ENCODE measurements around the gene LRRN2.

LRRN2 gene

GRCh38 chr1:204683284-204684205, 2.0 kb downstream of the LRRN2 start:
- in situ Hi-C loops (cut with HindIII; ENCODE audit: low sequenced_read_pairs), result no loop called here
- TF ChIP-seq CTCF (IDR thresholded peaks at IDR 0.05; ENCODE audit: low read depth, low read length), result no peak
- no peak for DNase-seq (ENCODE audit: low read depth, low spot score)
- no peak overlapping the region for H3K4me3 ChIP-seq (ENCODE audit: low read depth, low read length)

DNA sequence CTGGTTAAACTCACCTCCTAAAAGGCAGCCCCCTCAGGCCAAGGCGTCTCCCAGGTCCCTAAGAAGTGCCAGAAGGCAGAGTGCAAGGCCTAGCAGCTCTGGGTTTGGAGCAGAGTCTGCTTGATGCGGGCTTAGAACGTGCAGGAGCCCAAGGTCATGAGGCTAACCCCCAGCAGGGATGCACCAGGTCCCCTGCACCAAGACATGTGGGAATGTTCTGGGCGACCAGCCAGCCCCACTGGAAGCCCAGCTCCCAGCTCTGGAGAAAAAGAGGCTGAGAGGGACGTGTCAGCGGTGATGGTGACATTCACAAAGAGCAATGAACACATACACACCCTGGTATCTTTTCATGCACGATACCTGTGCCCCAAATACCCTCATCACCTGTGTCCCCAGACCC, 5.1 kb downstream of the LRRN2 start:
- no peak for TF ChIP-seq CTCF (IDR thresholded peaks at IDR 0.05; ENCODE audit: low read depth, low read length)
- H3K4me3 ChIP-seq (ENCODE audit: low read depth, low read length), result no peak overlapping the region

GRCh38 chr1:204680051-204680450, 5.5 kb downstream of the LRRN2 start:
- in situ Hi-C loops (cut with HindIII; ENCODE audit: low sequenced_read_pairs), result no loop called here
- TF ChIP-seq CTCF (IDR thresholded peaks at IDR 0.05; ENCODE audit: low read depth, low read length), result no peak
- DNase-seq (ENCODE audit: low read depth, low spot score), result no peak
- no peak overlapping the region for H3K4me3 ChIP-seq (ENCODE audit: low read depth, low read length)

More for the DNA sequence above, 5.1 kb downstream of the LRRN2 start:
- no peak for DNase-seq (ENCODE audit: low read depth, low spot score)
- in situ Hi-C loops (cut with HindIII; ENCODE audit: low sequenced_read_pairs), result no loop called here

DNA sequence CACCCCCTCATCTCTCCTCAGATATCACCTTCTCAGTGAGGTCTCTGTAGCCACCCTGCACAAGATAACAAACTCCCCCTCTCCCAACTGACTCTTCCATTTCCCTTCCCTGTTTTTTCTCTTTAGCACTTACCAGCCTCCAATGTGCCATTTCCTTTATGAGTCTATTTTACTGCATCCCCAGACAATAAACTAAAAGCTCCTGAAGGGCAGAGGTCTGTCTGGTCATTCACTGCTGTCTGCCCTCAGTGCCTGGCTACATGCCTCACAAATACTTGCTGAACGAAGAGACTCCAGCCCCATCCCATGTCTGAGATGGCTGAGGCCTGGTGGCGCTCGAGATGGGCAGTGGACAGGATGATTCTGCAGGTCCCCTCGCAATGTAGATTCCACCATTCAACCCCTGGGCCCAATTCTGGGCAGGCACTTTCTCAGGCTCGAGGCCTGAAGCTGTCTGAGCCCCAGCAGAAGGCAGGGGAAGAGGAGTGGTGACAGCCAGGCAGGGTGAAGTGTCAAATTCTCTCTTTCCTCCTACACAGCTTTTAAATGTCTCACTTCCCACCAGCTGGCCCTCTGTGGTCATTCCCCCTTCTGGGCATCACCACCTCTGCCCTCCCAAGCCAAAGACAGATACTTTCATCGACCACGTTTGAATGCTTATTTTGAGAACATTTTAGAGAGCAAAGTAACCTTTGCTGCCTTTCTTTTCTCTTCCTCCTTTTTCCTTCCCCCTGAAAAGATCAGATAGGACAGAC, 6.6 kb downstream of the LRRN2 start:
- in situ Hi-C loops (cut with HindIII; ENCODE audit: low sequenced_read_pairs), result no loop called here

DNA sequence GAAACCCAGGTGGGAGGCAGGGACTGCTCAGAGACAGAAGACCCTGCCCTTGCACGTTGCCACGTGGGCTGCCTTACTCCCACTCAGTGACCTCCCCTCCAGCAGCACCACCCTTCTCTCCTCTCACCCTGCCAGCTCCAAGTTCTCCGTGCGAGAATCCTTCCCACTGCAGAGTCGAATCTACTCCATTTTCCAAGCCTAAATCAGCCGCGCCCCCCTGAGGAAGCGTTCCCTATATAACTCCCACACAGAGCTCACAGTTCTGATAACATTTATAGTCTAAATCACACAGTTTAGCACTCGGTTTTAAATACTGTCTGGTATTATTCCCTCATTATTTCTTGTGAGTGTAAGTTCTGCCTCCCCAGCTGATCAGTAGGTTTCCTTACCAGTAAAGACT, 7.7 kb downstream of the LRRN2 start:
- no peak for DNase-seq (ENCODE audit: low read depth, low spot score)
- no peak for TF ChIP-seq CTCF (IDR thresholded peaks at IDR 0.05; ENCODE audit: low read depth, low read length)
- in situ Hi-C loops (cut with HindIII; ENCODE audit: low sequenced_read_pairs), result no loop called here
- no peak overlapping the region for H3K4me3 ChIP-seq (ENCODE audit: low read depth, low read length)

More for the DNA sequence above, 6.6 kb downstream of the LRRN2 start:
- TF ChIP-seq CTCF (IDR thresholded peaks at IDR 0.05; ENCODE audit: low read depth, low read length), result no peak
- H3K4me3 ChIP-seq (ENCODE audit: low read depth, low read length), result no peak overlapping the region
- DNase-seq (ENCODE audit: low read depth, low spot score), result no peak

GRCh38 chr1:204676043-204676442, 9.5 kb downstream of the LRRN2 start:
- in situ Hi-C loops (cut with HindIII; ENCODE audit: low sequenced_read_pairs), result no loop called here
- no peak for TF ChIP-seq CTCF (IDR thresholded peaks at IDR 0.05; ENCODE audit: low read depth, low read length)
- no peak overlapping the region for H3K4me3 ChIP-seq (ENCODE audit: low read depth, low read length)
- no peak for DNase-seq (ENCODE audit: low read depth, low spot score)

All from astrocyte of the spinal cord (primary cell).